ENCODE measurements around the gene TSBP1.

Gene TSBP1

DNA sequence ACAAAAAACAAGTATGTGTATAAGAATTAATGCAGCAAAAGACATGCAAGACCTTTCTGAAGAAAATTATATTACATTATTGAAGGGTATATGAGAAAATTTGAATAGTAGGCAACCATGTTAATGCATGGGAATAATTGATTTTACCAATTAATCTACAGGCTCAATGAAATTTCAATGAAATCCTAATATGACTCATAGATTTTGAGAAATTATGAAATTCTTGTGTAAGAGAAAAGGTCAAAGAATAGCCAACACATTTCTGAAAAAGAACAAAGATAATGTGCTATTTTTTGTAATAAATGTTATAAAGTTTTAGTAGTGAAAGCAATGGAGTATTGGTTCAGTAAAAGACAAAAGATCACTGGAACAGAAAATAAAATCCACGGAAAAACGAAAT lies 18.4 kb downstream of the TSBP1 start:
- TF ChIP-seq, protein P1, sequence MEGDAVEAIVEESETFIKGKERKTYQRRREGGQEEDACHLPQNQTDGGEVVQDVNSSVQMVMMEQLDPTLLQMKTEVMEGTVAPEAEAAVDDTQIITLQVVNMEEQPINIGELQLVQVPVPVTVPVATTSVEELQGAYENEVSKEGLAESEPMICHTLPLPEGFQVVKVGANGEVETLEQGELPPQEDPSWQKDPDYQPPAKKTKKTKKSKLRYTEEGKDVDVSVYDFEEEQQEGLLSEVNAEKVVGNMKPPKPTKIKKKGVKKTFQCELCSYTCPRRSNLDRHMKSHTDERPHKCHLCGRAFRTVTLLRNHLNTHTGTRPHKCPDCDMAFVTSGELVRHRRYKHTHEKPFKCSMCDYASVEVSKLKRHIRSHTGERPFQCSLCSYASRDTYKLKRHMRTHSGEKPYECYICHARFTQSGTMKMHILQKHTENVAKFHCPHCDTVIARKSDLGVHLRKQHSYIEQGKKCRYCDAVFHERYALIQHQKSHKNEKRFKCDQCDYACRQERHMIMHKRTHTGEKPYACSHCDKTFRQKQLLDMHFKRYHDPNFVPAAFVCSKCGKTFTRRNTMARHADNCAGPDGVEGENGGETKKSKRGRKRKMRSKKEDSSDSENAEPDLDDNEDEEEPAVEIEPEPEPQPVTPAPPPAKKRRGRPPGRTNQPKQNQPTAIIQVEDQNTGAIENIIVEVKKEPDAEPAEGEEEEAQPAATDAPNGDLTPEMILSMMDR (IDR thresholded peaks at IDR 0.05; ENCODE audit: insufficient read depth, low read length, poor library complexity, severe bottlenecking), result no peak
- no peaks in the 10 kb centered on the region for H3K36me3 ChIP-seq (ENCODE audit: control insufficient read depth, insufficient read depth, low read length)
- DNase-seq (ENCODE audit: extremely low read depth, insufficient read length), result no peak
- no peaks in the 10 kb centered on the region; the same call in none of the 2 replicates for H3K27me3 ChIP-seq (replicated peaks; ENCODE audit: control insufficient read depth, insufficient read depth, low read length)
- no peak overlapping the region for H3K4me3 ChIP-seq (replicated peaks; ENCODE audit: low read depth, low read length)

GRCh38 chr6:32340242-32340641 lies 31.5 kb downstream of the TSBP1 start:
- Histone ChIP-seq H3K27me3 (replicated peaks; ENCODE audit: control insufficient read depth, insufficient read depth, low read length) (no peaks in the 10 kb centered on the region), H3K36me3 (ENCODE audit: control insufficient read depth, insufficient read depth, low read length) (no peaks in the 10 kb centered on the region), H3K4me3 (replicated peaks; ENCODE audit: low read depth, low read length) (no peak overlapping the region)
- TF ChIP-seq, protein P1 (IDR thresholded peaks at IDR 0.05; ENCODE audit: insufficient read depth, low read length, poor library complexity, severe bottlenecking), result no peak
- DNase-seq (ENCODE audit: extremely low read depth, insufficient read length), result no peak

GRCh38 chr6:32337186-32337805 lies 34.4 kb downstream of the TSBP1 start:
- H3K36me3 ChIP-seq (ENCODE audit: control insufficient read depth, insufficient read depth, low read length), result no peaks in the 10 kb centered on the region
- no peaks in the 10 kb centered on the region; the same call in 1 of the 2 replicates for H3K27me3 ChIP-seq (replicated peaks; ENCODE audit: control insufficient read depth, insufficient read depth, low read length)
- TF ChIP-seq, protein P1 (IDR thresholded peaks at IDR 0.05; ENCODE audit: insufficient read depth, low read length, poor library complexity, severe bottlenecking), result no peak
- DNase-seq (ENCODE audit: extremely low read depth, insufficient read length), result no peak
- no peak overlapping the region for H3K4me3 ChIP-seq (replicated peaks; ENCODE audit: low read depth, low read length)

DNA sequence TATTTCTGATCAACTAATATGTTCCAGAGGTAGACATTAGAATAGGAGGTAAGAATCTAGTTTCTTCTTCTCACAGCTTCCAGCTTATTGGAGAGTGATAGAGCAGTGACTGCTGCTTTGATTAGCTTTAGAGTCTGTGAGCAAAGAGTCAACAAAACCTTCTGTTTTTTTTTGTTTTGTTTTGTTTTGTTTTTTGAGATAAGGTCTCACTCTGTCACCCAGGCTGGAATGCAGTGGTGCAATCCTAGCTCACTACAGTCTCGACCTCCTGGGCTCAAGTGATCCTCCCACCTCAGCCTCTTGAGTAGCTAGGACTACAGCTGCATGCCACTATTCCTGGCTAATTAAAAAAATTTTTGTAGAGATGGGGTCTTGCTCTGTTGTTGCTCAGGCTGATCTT lies 39.3 kb downstream of the TSBP1 start:
- H3K36me3 ChIP-seq (ENCODE audit: control insufficient read depth, insufficient read depth, low read length), result no peaks in the 10 kb centered on the region
- H3K27me3 ChIP-seq (replicated peaks; ENCODE audit: control insufficient read depth, insufficient read depth, low read length), result no peaks in the 10 kb centered on the region; the same call in 1 of the 2 replicates
- no peak for DNase-seq (ENCODE audit: extremely low read depth, insufficient read length)
- no peak overlapping the region for H3K4me3 ChIP-seq (replicated peaks; ENCODE audit: low read depth, low read length)
- TF ChIP-seq, protein P1 (IDR thresholded peaks at IDR 0.05; ENCODE audit: insufficient read depth, low read length, poor library complexity, severe bottlenecking), result no peak

DNA sequence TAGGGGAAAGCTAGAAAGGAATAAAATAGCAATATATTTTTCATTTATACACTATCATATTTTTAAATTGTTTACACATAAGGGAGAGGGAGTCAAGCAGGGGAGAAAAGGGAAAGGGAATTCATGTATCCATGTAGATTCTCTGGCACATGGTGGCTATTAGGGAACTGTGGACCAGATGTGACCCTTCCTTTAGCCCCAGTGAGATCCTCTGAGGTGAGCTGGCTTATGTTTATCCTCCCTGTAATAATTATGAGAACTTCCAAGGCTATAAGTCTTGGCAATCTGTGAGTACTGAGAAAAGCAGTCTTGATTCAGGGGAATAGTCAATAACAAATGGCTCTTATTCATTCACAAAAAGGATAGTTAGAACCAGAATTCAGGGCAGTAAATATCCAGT lies 42.6 kb downstream of the TSBP1 start:
- no peak for DNase-seq (ENCODE audit: extremely low read depth, insufficient read length)
- Histone ChIP-seq H3K4me3 (replicated peaks; ENCODE audit: low read depth, low read length) (no peak overlapping the region), H3K36me3 (ENCODE audit: control insufficient read depth, insufficient read depth, low read length) (no peaks in the 10 kb centered on the region), H3K27me3 (replicated peaks; ENCODE audit: control insufficient read depth, insufficient read depth, low read length) (no peaks in the 10 kb centered on the region; the same call in 1 of the 2 replicates)
- TF ChIP-seq, protein P1 (IDR thresholded peaks at IDR 0.05; ENCODE audit: insufficient read depth, low read length, poor library complexity, severe bottlenecking), result no peak

DNA sequence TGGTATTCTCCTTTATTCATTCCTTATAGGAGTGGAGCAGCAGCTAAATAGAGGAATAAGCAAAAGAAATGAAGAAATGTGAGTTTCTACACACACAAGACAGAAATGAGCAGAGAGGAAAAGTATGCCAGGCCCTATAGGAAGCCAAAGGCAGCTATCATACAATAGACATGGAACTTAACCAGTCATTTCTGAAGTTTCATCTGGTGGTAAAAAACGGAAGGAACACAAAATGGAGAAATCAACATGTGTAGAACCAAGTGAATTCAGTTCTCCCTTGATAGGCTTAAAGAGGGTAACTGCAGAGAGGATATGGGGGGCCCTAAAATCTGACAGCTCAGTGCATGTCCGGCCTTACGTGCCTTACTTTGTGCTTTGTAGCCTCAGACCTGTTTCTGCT lies 44.6 kb downstream of the TSBP1 start:
- DNase-seq (ENCODE audit: extremely low read depth, insufficient read length), result peak; percentile 33
- no peak overlapping the region for H3K4me3 ChIP-seq (replicated peaks; ENCODE audit: low read depth, low read length)
- H3K27me3 ChIP-seq (replicated peaks; ENCODE audit: control insufficient read depth, insufficient read depth, low read length), result no peaks in the 10 kb centered on the region
- H3K36me3 ChIP-seq (ENCODE audit: control insufficient read depth, insufficient read depth, low read length), result no peaks in the 10 kb centered on the region
- TF ChIP-seq, protein P1 (IDR thresholded peaks at IDR 0.05; ENCODE audit: insufficient read depth, low read length, poor library complexity, severe bottlenecking), result no peak

Measured in GM06990 (cell line).